RWPE2 (cell line): ENCODE measurements around the gene SMCO2.

Source experiments
- ATAC-seq: fragments of 200-7000 bp; cut with Tn5 transposase; 3 replicates; pipeline ENCODE4 v1.9.1; 2021; ENCODE audit warnings: low read depth
- DNase-seq: peaks from one replicate; pipeline ENCODE4 v3.0.0-alpha.2; 2020; ENCODE audit warnings: low spot score
- H3K27ac ChIP-seq: fragments of 450-650 bp; 2 replicates; pipeline ENCODE4 v1.5.1; 2017; ENCODE audit warnings: mild to moderate bottlenecking; ENCODE audit not compliant: poor library complexity, severe bottlenecking
- H3K27me3 ChIP-seq: fragments of 250-450 bp; sonication (Bioruptor Pico); 2 replicates; pipeline ENCODE4 v1.5.1; 2021; ENCODE audit warnings: mild to moderate bottlenecking, moderate library complexity; ENCODE audit not compliant: insufficient read depth, poor library complexity, severe bottlenecking
- H3K36me3 ChIP-seq: fragments of 250-450 bp; sonication (Bioruptor Pico); 2 replicates; pipeline ENCODE4 v1.5.1; 2020; ENCODE audit warnings: low read depth, mild to moderate bottlenecking, moderate library complexity
- H3K4me1 ChIP-seq: fragments of 250-450 bp; sonication (Bioruptor Pico); 2 replicates; pipeline ENCODE4 v1.5.1; 2021; ENCODE audit warnings: mild to moderate bottlenecking, moderate library complexity; ENCODE audit not compliant: insufficient read depth, poor library complexity, severe bottlenecking
- H3K4me3 ChIP-seq: fragments of 250-450 bp; sonication (Bioruptor Pico); 2 replicates; pipeline ENCODE4 v1.5.1; 2021; ENCODE audit warnings: mild to moderate bottlenecking, moderate library complexity; ENCODE audit not compliant: severe bottlenecking
- H3K9me3 ChIP-seq: fragments of 250-450 bp; sonication (Bioruptor Pico); 2 replicates; pipeline ENCODE4 v1.5.1; 2021; ENCODE audit warnings: mild to moderate bottlenecking, moderate library complexity; ENCODE audit not compliant: severe bottlenecking
- TF ChIP-seq, protein P1 (sequence below): fragments of 450-650 bp; IDR thresholded peaks from one replicate; pipeline ENCODE4 v1.5.1; 2017; ENCODE audit warnings: mild to moderate bottlenecking, moderate library complexity; ENCODE audit not compliant: poor library complexity, severe bottlenecking

SMCO2 gene

DNA sequence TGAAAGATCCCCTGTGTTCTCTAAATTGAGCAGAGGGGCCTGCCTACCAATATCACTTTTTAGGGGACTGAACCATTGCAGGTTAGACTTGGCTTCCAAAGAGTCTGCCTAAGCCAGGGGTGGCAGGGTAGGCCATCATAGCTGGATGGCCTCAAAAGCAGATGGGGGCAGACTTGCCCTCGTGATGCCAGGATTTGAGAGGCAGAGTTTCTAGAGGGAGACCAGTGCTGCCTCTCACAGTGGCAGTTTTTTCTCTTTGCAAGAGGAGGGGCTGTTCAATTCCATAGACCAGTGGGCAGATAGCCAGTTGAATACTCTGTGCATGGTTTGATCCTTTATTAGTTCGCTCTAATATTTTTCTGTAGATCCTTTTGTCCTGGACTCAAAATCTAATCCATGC, 23.8 kb upstream of the SMCO2 start:
- H3K27me3 ChIP-seq: no peaks in the 10 kb centered on the region
- no peaks in the 10 kb centered on the region for H3K9me3 ChIP-seq
- no peak overlapping the region for H3K27ac ChIP-seq
- DNase-seq: no peak
- H3K36me3 ChIP-seq: no peaks in the 10 kb centered on the region
- no peak overlapping the region for H3K4me3 ChIP-seq
- ATAC-seq: no peak
- TF ChIP-seq, protein P1, sequence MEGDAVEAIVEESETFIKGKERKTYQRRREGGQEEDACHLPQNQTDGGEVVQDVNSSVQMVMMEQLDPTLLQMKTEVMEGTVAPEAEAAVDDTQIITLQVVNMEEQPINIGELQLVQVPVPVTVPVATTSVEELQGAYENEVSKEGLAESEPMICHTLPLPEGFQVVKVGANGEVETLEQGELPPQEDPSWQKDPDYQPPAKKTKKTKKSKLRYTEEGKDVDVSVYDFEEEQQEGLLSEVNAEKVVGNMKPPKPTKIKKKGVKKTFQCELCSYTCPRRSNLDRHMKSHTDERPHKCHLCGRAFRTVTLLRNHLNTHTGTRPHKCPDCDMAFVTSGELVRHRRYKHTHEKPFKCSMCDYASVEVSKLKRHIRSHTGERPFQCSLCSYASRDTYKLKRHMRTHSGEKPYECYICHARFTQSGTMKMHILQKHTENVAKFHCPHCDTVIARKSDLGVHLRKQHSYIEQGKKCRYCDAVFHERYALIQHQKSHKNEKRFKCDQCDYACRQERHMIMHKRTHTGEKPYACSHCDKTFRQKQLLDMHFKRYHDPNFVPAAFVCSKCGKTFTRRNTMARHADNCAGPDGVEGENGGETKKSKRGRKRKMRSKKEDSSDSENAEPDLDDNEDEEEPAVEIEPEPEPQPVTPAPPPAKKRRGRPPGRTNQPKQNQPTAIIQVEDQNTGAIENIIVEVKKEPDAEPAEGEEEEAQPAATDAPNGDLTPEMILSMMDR: no peak
- no peaks in the 10 kb centered on the region for H3K4me1 ChIP-seq

DNA sequence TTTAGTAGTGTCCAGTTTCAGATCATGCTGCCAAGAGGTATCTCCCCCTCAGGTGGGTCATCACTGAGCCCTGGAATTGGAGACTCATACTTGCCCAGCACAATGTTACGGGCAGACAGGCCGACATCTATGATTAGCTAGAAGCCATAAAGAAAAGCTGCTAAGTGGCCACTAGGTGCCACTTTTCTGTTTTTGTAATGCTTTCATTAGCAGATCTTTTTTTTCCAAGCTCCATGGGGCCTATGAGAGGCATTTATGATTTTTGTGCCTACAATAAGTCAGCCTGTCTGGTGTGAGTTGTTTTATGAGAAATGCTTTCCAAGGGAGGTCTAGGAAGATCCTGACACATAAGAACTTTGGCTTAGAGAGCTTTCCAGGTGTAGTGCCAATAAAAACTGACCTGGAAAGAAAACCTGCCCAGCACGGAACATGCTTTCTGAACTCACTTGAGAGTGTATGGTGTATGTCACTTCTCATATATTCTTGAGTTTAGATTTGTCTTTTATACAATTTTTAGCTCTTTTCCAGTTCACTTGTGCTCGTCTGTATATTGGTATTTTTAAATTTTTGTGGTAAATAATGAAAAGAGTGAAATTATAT, 21.8 kb upstream of the SMCO2 start:
- Histone ChIP-seq H3K4me1 (no peaks in the 10 kb centered on the region), H3K36me3 (no peaks in the 10 kb centered on the region), H3K27ac (no peak overlapping the region), H3K27me3 (no peaks in the 10 kb centered on the region), H3K9me3 (no peaks in the 10 kb centered on the region), H3K4me3 (no peak overlapping the region)
- ATAC-seq (no peak), DNase-seq (no peak)
- TF ChIP-seq, protein P1: peak; percentile 43

DNA sequence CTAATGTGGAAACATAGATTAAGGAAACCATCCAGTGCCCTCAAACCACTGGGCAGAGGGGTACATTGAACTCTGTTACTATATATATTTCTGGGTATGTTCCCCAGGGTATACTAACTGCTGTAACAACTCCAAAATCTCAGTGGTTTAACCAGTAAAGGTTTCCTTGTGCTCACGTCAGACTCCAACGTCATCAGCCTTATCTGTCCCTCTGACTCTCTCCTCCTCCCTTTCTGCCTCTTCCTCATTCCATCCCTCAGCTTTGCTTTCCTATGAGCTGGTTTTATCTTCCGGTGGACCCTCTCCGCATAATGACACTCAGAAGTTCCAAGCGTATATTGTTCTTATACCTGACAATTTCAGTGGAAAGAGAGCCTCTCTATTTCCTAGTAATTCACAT, 21.2 kb upstream of the SMCO2 start:
- Histone ChIP-seq H3K9me3 (no peaks in the 10 kb centered on the region), H3K27me3 (no peaks in the 10 kb centered on the region), H3K36me3 (no peaks in the 10 kb centered on the region), H3K27ac (no peak overlapping the region), H3K4me1 (no peaks in the 10 kb centered on the region), H3K4me3 (no peak overlapping the region)
- TF ChIP-seq, protein P1: no peak
- ATAC-seq (no peak), DNase-seq (no peak)

DNA sequence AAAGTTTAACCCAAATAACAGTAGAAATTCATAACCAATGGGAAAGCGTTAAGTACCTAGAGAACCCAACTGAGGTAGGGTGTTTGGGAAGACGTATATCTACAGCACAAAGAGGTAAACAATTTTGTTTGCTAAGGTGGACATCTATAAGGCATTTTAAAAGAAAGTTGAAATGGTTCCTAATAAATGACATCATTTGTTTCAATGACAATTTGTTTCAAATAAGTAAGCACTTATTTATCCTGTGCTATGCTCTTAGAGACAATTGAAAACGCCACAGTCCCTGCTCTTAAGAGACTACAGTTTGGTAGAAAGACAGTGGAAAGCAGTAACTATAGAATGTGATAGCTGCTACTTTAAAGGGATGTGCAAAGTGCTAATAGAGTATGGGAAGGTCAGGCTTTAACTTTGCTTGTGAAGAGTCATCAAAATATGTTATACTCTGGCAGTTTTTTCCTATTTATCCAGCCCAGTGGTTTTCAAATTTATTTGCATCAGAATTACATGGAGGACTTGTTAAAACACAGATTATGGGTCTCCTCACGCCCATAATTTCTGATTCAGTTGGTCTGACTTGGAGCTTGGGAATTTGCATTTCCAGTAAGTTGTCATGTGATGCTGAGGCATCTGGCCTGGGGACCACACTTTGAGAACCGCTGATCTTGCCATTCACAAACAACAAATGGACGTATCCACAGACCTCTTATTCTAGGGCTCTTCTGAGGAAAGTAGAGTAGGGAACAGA, 19.6 kb upstream of the SMCO2 start:
- H3K27me3 ChIP-seq: no peaks in the 10 kb centered on the region
- no peak overlapping the region for H3K4me3 ChIP-seq
- DNase-seq (no peak), ATAC-seq (no peak)
- TF ChIP-seq, protein P1: no peak
- H3K9me3 ChIP-seq: no peaks in the 10 kb centered on the region
- no peaks in the 10 kb centered on the region for H3K4me1 ChIP-seq
- no peak overlapping the region for H3K27ac ChIP-seq
- no peaks in the 10 kb centered on the region for H3K36me3 ChIP-seq

DNA sequence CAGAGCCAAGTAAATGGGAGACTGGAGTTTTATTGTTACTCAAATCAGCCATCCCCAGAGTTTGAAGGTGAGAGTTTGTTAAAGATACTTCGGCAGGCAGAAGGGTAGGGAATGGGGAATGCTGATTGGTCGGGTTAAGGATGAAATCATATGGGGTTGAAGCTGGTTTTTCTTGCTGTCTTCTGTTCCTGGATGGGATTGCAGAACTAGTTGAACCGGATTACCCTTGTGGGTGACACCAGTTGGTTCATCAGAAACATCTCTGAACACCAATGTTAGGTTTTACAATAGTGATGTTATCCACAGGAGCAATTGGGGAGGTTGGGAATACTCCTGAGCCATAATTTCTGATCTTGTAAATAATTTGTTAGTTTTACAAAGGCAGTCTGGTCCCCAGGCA, 18.7 kb upstream of the SMCO2 start:
- Histone ChIP-seq H3K4me1 (no peaks in the 10 kb centered on the region), H3K9me3 (no peaks in the 10 kb centered on the region), H3K27ac (no peak overlapping the region), H3K36me3 (no peaks in the 10 kb centered on the region), H3K4me3 (no peak overlapping the region), H3K27me3 (no peaks in the 10 kb centered on the region)
- ATAC-seq: no peak
- TF ChIP-seq, protein P1: no peak
- no peak for DNase-seq
